ENCODE results near the gene SLCO3A1.

SLCO3A1 gene

DNA sequence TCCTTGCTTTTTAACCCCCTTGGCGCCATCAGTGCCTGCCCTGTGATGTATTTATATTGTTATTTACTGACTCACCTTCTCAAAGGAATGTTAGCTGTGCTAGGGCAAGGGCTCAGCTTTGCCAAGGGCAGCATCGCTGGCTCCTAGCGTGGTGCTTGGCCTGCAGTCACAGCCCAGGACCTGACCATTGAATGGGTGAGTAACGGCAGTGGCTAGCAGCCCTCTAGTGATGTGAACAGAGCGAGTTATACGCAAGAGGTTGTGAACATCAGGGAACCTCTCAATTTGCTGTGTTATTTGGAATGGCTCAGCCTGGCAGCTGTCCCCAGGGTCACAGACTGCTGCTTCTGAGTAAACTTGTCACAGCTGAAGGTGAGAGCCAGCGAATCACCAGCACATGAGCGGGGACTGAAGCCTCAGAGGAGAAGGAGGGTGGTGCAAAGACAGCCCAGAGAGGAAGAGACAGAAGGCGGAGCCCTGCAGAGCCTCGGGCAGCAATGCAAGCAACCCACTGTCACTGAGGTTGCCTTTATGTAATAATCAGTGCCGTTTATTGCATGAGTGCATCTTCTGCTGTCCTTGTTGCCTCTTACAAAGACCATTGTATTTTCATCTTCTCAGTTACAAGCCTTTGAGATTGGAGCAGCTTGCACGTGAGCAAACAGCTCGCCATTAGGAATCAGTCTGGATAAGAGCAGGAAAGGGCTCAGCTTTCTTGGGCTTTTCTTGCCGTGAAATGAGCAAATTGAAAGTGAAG lies 158.3 kb downstream of the SLCO3A1 start:
- no peak for FAIRE-seq

DNA sequence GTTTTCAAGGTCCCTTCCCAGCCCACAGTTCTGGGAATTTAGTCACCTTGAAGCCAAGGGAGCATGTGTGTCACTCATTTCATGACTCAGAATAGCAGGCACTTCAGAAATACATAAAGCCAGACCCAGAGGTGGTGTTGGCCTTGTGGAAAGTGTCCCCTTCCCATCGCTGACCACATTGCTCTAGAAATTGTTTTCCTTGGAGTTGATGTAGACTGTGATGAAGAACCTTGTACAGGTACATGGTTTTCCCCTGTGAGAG lies 158.8 kb downstream of the SLCO3A1 start:
- no peak for FAIRE-seq

DNA sequence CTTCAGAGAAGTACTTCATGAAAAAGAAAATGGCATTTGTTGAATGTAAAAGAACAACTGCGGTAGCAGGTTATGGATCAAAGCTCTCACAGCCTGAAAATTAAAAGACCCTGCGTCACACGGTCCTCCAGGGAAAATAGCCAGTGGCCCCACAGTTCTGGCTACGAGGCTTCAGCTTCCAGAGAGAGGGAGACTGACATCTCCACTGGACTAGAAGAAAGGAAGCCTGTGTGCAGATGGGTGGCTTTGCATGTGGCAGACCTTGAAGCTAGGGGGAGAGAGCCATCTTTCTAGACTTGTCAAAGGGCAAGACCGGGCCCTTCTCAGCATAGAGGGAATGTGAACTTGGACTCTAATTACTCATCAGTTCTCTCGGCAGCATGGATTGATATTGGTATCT lies 159.4 kb downstream of the SLCO3A1 start:
- FAIRE-seq, result no peak

DNA sequence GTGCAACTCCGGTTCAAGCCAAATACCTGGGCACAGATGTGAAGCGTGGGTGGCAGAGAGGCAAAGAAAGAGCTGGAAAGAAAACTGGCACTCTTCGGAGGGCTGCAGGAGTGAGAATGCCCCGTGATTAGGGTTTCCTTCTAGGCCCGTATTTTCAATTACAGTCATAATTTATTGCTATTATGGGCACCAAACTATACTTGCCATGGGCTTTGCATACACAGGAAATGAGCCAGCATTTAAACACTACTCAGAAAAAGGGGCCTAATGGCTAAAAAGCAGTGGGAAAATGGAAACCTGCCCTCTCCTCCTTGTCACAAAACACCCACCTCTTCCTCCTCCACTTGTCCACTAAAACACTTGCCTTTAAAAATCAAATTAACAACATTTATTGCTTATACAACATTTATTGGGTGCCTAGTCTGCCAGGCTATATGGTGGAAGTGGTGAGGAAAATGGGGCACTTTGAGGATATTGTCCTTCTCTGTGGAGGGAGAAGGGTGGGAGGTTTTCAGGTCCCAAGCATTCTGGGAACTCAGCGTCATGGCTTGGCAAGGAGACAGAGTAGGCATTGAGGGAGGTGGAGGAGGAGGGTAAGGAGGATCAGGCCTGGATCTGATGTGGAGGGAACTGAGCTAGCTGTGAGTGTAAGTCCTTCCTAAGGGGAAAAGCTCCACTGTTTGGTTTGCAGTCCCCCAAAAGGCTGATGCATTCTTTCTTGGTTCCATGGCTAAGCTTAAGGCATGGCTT lies 160.9 kb downstream of the SLCO3A1 start:
- no peak for FAIRE-seq

DNA sequence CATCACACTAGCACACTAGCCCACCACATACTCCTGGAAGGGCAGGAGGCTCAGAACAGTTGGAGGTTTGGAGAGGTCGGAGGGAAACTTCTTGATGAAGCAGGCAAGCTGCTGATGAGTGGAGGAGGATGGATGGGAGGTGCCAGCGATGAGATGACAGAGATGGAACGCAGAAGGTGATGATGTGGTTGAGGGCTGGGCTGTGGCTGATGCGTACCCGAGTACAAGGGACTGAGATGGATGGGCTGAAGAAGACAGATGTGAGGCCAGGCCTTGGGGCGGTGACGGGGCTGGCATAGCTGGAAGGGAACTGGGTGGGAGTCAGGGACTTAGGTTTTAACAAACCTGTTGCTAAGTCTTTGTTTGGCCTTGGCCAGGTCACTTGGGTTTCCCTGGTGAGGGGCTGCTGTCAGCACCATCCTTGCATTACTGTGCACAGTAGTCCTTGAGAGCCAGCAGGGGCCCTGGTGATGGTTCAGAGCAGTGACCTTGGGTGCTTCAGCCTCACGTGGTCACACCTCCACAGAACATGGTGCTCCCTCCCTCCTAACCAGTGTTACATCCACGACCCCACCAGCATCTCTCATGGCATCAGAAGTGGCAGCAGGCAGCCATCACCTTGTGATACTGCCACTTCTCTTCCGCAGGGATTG lies 164.5 kb downstream of the SLCO3A1 start:
- FAIRE-seq, result no peak

DNA sequence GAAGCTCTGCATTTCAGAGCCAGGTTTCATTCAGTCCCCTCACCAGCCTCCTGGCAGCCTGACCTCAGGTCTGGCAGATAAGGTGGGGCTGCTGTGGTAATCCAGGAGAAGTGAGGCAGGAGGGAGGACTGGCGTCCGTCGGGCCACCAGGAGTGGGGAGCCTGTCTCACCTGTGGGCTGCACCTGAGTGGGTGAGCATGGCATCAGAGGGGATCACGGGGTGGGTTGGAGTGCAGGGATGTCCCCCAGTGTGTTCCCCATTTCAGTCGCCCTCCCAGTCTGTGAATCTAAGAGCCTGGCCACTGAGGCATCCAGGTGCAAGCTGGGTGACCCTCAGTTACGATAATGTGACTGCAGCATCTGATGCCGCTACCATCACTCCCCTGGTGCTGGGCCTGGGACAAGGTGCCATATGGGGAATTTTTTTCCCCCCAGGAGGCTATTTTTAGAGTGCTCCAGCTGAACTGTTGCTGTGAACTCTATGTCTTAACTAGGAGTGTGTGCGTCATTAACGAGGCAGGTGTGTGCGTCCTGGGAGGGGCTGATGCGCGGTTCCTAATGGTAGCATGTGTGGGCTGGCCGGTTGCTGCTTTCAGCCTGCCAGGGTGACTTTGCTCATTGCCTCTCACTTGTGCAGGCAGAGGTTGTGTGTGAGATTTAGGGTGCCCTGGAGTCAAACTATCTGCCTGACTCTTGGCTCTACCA lies 165.2 kb downstream of the SLCO3A1 start:
- no peak for FAIRE-seq

DNA sequence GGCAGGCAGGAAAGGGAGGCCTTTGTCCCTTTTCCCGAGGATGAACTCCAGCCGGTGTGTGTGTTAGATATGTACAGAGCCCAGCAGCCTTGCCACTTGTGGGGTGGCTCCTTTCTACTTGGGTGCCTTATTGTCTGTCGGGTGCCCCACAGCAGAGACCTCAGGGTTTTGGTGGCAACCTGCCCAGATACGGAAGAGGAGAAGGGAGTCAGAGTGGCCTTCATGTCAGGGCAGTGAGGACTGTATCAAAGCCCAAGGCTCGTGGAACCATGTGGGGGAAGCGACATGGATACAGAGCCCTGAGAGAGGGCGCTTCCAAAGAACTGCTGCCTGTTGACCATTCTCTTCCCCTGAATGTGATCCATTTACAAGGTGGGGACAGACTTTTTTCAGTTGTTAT lies 166.2 kb downstream of the SLCO3A1 start:
- no peak for FAIRE-seq

DNA sequence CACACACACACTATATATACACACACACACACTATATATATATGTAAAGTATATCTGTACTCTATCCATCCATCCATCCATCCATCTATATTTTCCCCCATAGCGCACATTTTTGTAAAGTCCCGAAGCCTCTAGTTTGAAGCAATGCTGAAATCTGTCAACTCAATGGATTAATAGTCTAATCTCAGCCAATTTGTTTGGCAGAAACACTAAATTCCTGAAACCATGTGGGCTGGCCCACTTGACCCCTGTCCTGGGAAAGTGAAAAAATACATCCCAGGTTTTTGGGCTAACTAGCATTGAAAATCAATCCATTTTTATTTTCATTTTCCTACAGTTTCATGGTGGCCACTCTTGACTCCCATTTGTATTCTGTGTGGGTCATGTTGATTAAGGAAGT lies 166.7 kb downstream of the SLCO3A1 start:
- no peak for FAIRE-seq

DNA sequence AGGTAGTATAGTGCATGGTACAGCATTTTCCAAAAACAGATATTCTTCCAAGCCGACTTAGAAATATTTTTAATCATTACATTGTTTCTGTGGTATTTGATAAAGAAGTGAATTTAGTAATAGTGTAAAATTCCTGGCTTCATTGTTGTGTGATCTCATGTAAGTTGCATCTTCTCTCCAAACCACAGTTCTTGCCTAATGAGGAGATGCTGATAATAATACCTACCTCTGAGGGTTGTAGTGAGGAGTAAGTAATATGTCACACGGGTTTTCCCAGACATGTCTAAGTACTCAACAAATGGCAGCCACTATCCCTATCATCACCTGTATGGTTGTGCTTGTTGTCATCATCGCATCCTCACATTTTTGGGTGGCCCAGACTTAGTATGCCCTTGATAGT lies 167.3 kb downstream of the SLCO3A1 start:
- no peak for FAIRE-seq

DNA sequence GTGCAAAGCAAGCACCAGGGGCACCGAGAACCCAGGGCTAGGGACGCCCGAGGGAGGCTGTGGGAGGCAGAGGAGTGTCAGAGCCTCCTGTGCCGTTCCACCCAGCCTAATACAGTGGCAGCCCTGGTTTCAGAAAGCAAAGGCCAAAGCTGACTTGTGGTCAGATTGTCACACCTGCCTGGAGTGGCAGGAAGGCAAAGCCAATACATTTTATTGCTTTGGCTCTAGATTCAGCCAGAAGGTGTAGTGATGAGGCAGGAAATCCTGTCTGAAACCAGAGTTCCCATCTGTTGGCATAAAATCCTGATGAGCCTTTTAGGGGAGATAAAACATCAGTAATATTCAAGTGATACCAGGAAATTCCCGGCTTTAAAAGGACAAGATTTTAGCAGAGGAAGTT lies 168.3 kb downstream of the SLCO3A1 start:
- no peak for FAIRE-seq

DNA sequence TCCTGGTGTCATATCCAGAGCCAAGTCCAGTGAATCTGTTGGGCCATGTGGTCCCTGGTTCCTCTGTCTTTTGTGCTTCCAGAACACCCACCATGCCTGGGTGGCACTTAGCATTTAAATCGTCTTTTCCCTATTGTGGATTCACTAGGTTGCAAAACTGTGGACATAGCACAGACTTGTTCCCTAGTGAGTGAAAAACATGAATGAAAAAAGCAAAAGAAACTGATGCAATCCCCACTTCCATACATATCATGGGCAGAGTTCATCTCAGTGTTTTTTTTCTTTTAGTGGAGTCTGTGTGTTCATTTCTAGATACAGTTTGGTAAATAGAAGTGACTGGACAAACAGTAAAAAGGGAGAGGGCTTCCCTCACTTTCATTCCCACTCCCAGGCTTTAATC lies 170.5 kb downstream of the SLCO3A1 start:
- FAIRE-seq, result no peak

DNA sequence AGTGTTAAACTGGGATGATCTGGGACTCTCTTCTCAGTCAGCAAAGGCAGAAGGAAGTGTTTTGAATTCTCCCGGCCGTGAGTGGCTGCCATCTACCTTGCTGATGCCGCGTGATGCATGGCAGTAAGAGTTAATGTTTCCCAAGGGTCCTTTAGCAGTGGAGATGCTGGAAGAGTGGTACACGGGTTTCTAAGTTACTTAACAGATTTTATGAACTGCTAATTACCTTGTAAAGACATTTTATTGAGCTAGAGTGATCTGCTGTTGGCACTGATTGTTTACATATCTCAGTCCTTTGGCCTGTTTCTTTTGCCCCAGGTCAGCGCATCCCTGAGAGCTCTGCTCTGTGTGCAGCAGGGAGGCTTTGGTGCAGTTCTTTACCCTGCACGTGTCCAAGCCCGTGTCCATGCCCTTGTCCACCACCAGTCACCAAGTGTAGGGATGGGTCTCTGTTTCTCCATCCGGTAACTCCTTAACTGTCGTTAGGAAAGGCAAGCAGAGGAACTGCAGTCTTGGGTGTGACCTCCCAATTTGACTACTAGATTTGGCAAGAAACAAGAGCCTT lies 172.3 kb downstream of the SLCO3A1 start:
- no peak for FAIRE-seq

DNA sequence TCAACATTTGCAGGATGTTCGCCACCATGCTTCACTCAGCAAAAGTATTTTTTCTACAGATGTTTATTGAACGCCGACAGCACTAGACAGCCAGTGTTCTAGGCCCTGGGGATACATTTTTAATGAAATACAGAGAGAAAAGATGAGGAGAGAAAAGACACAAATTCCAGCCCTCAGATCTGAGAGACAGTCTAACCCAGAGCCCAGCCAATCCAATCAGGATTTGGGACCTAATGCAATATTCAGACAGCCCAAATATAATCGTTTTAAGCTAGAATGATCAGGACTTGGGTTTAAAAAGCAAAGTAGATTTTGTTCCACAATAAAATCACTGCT lies 174.8 kb downstream of the SLCO3A1 start:
- no peak for FAIRE-seq

DNA sequence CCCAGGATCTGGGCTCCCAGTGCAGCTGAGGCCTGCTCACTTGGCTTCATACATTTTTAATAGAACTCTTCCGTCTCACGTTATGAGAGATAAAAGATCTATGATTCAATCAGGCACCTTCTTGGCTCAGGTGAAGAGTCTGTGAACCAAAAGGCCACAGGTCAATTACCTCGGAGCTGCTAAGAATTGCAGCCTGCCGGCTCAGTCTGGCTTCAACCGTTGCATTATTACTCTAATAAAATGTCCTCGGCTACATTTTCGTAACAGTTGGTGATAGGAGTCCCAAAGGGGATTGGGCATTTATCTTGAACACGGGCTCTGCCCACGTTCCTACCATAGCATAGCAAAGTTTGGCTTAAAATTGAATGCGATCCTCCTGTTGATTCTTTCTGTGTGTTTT lies 176.3 kb downstream of the SLCO3A1 start:
- no peak for FAIRE-seq

DNA sequence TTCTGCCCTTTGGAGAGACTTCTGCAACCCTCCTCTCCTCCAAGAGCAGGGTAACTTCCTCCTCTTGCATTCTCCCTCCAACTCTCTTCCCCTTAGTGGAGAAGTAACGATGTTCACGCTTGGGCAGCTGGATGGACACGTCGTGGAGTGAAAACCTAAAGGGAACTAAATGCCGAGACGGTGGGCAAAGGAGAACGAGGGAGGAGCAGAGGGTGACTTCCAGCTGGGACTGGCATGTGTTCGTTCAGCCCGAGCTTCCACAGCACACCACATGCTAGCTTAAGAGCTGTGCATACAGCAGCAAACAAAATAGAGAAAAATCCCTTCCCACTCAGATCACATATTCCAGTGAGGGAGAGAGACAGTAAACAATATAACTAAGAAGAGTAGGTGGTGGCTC lies 179.8 kb downstream of the SLCO3A1 start:
- no peak for FAIRE-seq

DNA sequence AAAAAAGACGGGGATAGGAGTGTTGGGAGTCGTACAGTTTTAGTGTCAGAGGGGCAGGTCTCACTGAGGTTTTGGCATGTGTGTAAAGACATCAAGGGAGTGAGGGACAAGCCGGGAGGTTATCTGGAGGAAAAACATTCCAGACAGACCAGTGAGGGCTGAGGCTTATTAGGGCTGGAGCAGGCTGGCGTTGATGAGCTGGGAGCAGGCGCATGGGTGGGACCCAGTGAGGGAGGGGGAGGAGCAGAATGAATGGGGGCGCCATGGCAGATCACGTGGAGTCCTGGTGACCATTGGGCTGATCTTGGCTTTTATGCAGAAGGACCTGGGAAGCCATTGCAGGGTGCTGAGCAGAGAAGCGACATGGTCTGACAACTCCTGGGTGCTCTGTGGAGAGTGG lies 180.2 kb downstream of the SLCO3A1 start:
- no peak for FAIRE-seq

DNA sequence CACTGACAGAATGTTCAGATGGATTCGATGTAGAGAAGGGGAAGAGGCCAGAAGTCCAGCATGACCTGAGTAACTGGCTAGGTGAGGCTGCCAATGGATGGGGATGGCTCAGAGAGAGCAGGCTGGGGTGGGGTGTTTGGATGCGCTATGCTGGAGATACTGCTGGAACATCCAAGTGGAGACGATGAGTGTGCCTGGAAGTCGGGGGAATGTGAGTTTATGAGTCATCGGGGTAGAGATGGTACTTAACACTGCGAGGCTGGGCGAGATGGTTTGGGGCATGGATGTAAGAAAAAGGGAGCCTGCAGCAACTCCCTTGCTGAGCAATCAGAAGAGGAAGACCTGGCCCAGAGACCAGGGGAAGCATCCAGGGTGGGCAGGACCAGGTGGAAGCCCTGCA lies 180.7 kb downstream of the SLCO3A1 start:
- FAIRE-seq, result no peak

DNA sequence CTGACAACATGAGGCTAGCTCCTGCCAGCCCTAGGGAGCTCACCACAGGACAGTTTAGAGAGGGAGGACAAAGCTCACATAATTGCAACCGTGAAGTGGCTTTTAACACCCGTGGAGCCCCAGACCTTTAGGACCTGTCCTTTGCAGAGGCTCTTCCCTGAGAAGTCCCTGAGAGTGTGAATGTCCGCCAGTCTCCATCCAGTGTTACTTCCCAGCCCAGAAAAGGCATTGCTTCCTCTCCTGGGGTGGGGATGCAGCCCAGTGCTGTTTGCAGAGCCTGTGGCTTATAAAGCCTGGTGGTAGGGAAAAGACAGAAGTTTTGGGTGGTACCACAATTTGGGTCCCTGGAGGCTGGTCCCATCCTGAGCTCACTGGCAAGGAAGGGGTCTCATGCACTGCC lies 182.0 kb downstream of the SLCO3A1 start:
- no peak for FAIRE-seq

DNA sequence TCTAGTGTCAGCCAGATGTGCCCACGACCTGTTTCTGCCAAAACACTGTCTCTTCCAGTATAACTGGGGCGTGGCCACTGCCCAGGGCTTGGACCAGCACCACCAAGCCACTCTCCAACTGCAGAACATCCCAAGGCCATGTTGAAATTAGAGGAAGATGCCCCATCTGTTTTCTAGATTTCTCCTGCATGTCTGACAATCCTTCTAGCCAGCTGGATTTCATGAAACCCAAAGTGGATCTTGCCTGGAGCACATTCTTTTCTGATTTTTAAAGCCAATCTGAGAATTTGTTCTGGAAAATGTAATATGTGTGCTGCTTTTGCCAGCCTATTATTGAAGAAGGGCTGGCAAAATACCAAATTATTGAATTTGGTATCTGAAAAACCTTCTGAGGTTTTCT lies 182.5 kb downstream of the SLCO3A1 start:
- FAIRE-seq, result no peak

DNA sequence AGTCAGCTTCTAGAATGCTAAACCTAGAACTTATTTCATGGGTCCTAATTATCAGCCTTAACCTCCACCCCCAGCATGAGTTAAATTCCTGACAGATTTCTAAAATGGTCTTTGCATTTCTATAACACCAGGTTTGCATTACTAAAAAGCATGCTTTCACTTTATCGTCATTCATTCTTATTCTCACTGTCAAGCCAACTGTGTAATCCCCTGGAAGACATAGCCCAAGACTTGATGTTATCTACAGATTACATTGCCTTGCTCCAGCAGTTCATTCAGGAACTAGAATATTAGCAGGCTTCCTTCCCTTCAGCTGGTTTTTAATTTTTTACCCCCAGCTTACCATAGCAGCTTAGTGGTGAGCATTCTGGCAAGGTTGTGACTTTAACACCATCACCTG lies 184.0 kb downstream of the SLCO3A1 start:
- no peak for FAIRE-seq

DNA sequence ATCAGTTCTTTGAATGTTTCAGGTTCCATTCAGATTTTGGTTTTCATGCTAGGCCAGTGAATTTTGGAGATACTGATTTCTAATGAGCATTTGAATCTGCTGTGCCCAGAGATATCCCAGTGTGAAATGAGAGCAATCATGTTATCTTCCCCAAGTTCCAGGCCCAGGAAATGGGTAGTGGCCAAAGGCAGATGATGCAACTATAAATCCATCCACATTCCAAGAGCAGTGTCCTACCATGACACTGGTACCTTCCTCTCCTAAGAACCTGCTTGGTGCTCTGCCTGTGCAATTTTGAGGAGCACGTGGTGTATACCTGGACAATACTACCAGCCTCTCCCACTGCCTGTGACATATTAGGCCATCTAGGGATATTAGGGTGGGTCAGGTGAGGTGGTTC lies 186.8 kb downstream of the SLCO3A1 start:
- FAIRE-seq, result no peak

DNA sequence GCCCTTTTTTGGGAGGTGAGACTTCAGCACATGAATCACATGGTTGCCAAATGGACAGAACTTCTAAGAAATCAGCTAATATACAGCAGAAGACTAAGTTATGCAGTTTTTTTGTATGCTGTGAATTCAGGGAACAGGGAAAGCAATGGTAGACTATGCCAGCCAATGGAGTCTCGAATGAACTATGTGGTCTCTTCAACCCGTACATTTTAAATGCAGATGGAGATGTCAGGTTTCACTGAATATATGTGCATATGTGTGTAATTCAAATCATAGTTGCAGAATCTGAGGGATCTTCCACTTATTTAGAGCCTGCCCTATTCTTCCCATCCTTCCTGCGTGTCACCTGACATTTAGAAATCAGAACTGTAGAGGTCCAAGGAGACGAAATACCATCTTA lies 187.9 kb downstream of the SLCO3A1 start:
- FAIRE-seq, result no peak

DNA sequence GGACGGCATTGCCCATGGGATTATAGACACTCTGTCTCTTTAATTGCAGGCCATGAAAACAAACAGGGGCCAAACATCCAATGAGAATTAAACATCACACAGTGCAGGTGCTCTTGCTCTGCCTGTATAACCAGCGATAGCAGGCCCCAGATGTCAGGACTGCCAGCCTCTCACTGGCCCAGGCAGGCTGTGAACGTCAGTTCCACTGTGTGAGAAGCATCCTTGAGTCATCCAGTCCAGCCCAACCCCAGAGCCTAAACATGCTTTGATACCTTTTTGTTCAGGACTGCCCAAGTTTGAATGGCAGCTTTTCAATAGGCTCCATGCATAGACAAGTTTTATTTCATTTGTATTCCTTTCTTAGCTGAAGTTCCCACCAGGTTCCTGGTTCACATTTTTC lies 189.8 kb downstream of the SLCO3A1 start:
- no peak for FAIRE-seq

All from endometrium (tissue), 2 donors.